DND-41 (cell line): ENCODE data around the gene TPD52L1.

ENCODE experiments used
- ATAC-seq: fragments of 200-7000 bp; cut with Tn5 transposase; 3 replicates; pipeline ENCODE4 v1.9.1; 2021; ENCODE audit warnings: low read depth; ENCODE audit not compliant: insufficient read depth
- DNase-seq: peaks from one replicate; pipeline ENCODE4 v3.0.0-alpha.2; 2020
- H2AFZ ChIP-seq: 2 replicates; pipeline ENCODE4 v1.6.0; 2012; ENCODE audit warnings: low read depth, low read length
- H3K27ac ChIP-seq: 2 replicates; pipeline ENCODE4 v1.5.1; 2012; ENCODE audit warnings: low read length, inconsistent platforms
- H3K27me3 ChIP-seq: fragments of 200-600 bp; sonication (generic); 2 replicates; pipeline ENCODE4 v1.6.0; 2012; ENCODE audit warnings: low read length, mild to moderate bottlenecking, inconsistent platforms; ENCODE audit not compliant: insufficient read depth, poor library complexity
- H3K36me3 ChIP-seq: 2 replicates; pipeline ENCODE4 v1.5.1; 2012; ENCODE audit warnings: low read length, inconsistent platforms; ENCODE audit not compliant: insufficient read depth
- H3K4me1 ChIP-seq: 2 replicates; pipeline ENCODE4 v1.5.1; 2012; ENCODE audit warnings: mild to moderate bottlenecking, low read length; ENCODE audit not compliant: insufficient read depth
- H3K4me2 ChIP-seq: 2 replicates; pipeline ENCODE4 v1.6.0; 2012; ENCODE audit warnings: mild to moderate bottlenecking, moderate library complexity, low read length, inconsistent platforms; ENCODE audit not compliant: insufficient read depth
- H3K4me3 ChIP-seq, 2 experiments: fragments of 200-600 bp in 1 of 2; shearing (Covaris generic) in 1 of 2; 2 replicates each; pipeline ENCODE4 v1.5.1; 2012 to 2016; ENCODE audit warnings: inconsistent platforms in 2 of 2, low read length in 2 of 2, mild to moderate bottlenecking in 2 of 2, low read depth in 1 of 2, moderate library complexity in 1 of 2
- H3K79me2 ChIP-seq: 2 replicates; pipeline ENCODE4 v1.6.0; 2012; ENCODE audit warnings: low read length, inconsistent platforms; ENCODE audit not compliant: insufficient read depth
- H3K9ac ChIP-seq: 2 replicates; pipeline ENCODE4 v1.6.0; 2012; ENCODE audit warnings: low read depth, mild to moderate bottlenecking, inconsistent platforms, low read length, moderate library complexity
- H3K9me3 ChIP-seq: 2 replicates; pipeline ENCODE4 v1.5.1; 2012; ENCODE audit warnings: low read length, moderate library complexity, mild to moderate bottlenecking, inconsistent platforms; ENCODE audit not compliant: insufficient read depth, severe bottlenecking
- H4K20me1 ChIP-seq: 2 replicates; pipeline ENCODE4 v1.6.0; 2012; ENCODE audit warnings: low read length; ENCODE audit not compliant: insufficient read depth
- CTCF ChIP-seq: IDR thresholded peaks from 2 replicates; pipeline ENCODE4 v1.5.1; 2012; ENCODE audit warnings: borderline replicate concordance, low read length, moderate library complexity, mild to moderate bottlenecking; ENCODE audit not compliant: poor library complexity, severe bottlenecking; ENCODE audit errors: extremely low read depth
- EZH2 ChIP-seq: IDR thresholded peaks from 3 replicates; pipeline ENCODE4 v1.6.1; 2012; ENCODE audit warnings: borderline replicate concordance, low read depth, mild to moderate bottlenecking, moderate library complexity, low read length, inconsistent platforms; ENCODE audit not compliant: severe bottlenecking

The TPD52L1 gene

GRCh38 chr6:125274935-125275334, 121.4 kb downstream of the TPD52L1 start:
- Histone ChIP-seq H3K27me3 (no peaks in the 10 kb centered on the region), H3K27ac (no peak overlapping the region), H4K20me1 (peaks cover 3% of the 10 kb centered on the region; the same call in 1 of the 2 replicates), H3K9ac (no peak overlapping the region), H3K4me1 (no peaks in the 10 kb centered on the region), H3K79me2 (peaks cover 4% of the 10 kb centered on the region; the same call in 1 of the 2 replicates), H3K36me3 (peaks cover 63% of the 10 kb centered on the region), H3K9me3 (no peaks in the 10 kb centered on the region), H2AFZ (no peak overlapping the region), H3K4me2 (no peak overlapping the region), H3K4me3 (no peak overlapping the region)
- ATAC-seq (no peak), DNase-seq (no peak)
- no peak for TF ChIP-seq EZH2
- TF ChIP-seq CTCF: no peak

- no peak for ATAC-seq
- H4K20me1 ChIP-seq: peaks cover 3% of the 10 kb centered on the region; the same call in 1 of the 2 replicates
- H3K4me1 ChIP-seq: no peaks in the 10 kb centered on the region
- no peaks in the 10 kb centered on the region for H3K9me3 ChIP-seq
- H3K9ac ChIP-seq: no peak overlapping the region
- TF ChIP-seq CTCF: no peak
- no peak for TF ChIP-seq EZH2
- peaks cover 71% of the 10 kb centered on the region for H3K36me3 ChIP-seq
- H3K4me3 ChIP-seq: no peak overlapping the region
- H3K27ac ChIP-seq: no peak overlapping the region
- H3K27me3 ChIP-seq: no peaks in the 10 kb centered on the region
- no peak overlapping the region for H2AFZ ChIP-seq
- no peak for DNase-seq
- H3K4me2 ChIP-seq: no peak overlapping the region
- peaks cover 8% of the 10 kb centered on the region; the same call in 1 of the 2 replicates for H3K79me2 ChIP-seq
These were observed 122.2 kb downstream of the TPD52L1 start for GRCh38 chr6:125275779-125276178.

GRCh38 chr6:125277838-125278237, 124.3 kb downstream of the TPD52L1 start:
- H3K27ac ChIP-seq: no peak overlapping the region
- ATAC-seq (no peak), DNase-seq (no peak)
- H3K79me2 ChIP-seq: peaks cover 13% of the 10 kb centered on the region; the same call in 1 of the 2 replicates
- H4K20me1 ChIP-seq: peaks cover 3% of the 10 kb centered on the region; the same call in 1 of the 2 replicates
- H3K36me3 ChIP-seq: peaks cover 67% of the 10 kb centered on the region
- no peaks in the 10 kb centered on the region for H3K27me3 ChIP-seq
- H3K9ac ChIP-seq: no peak overlapping the region
- H3K4me1 ChIP-seq: no peaks in the 10 kb centered on the region
- H3K9me3 ChIP-seq: no peaks in the 10 kb centered on the region
- no peak overlapping the region for H3K4me2 ChIP-seq
- TF ChIP-seq EZH2: no peak
- no peak for TF ChIP-seq CTCF
- no peak overlapping the region for H2AFZ ChIP-seq
- H3K4me3 ChIP-seq: no peak overlapping the region
